Nephron progenitor cell (in vitro differentiated cells): ENCODE results near the gene CEACAM1.

Experiments
- DNase-seq: peaks from one replicate; pipeline ENCODE4 v3.0.0; 2021
- H3K27ac Mint-ChIP-seq: 2 replicates; pipeline ENCODE4 v1.8.0; 2021; ENCODE audit warnings: mild to moderate bottlenecking, moderate library complexity, mixed read lengths
- H3K27me3 Mint-ChIP-seq: 2 replicates; pipeline ENCODE4 v1.8.0; 2021; ENCODE audit warnings: mild to moderate bottlenecking, low read depth, mixed read lengths; ENCODE audit not compliant: poor library complexity
- H3K36me3 Mint-ChIP-seq: 2 replicates; pipeline ENCODE4 v1.8.0; 2021; ENCODE audit warnings: low read depth, mixed read lengths
- H3K4me1 Mint-ChIP-seq: 2 replicates; pipeline ENCODE4 v1.8.0; 2021; ENCODE audit warnings: mixed read lengths
- H3K4me3 Mint-ChIP-seq: 2 replicates; pipeline ENCODE4 v1.8.0; 2021; ENCODE audit warnings: mild to moderate bottlenecking, moderate library complexity, mixed read lengths
- H3K9me3 Mint-ChIP-seq: 2 replicates; pipeline ENCODE4 v1.8.0; 2021; ENCODE audit warnings: mild to moderate bottlenecking, moderate library complexity, mixed read lengths
- CTCF ChIP-seq: fragments of 200-600 bp; sonication (generic); IDR thresholded peaks from 2 replicates; pipeline ENCODE4 v1.5.0; 2021; ENCODE audit warnings: antibody characterized with exemption

Gene CEACAM1

GRCh38 chr19:42568006-42568405 lies 39.7 kb upstream of the CEACAM1 start:
- no peak for TF ChIP-seq CTCF
- no peak for DNase-seq
- no peaks in the 10 kb centered on the region for H3K36me3 Mint-ChIP-seq
- H3K4me1 Mint-ChIP-seq, result no peaks in the 10 kb centered on the region
- H3K9me3 Mint-ChIP-seq, result no peaks in the 10 kb centered on the region
- H3K4me3 Mint-ChIP-seq, result no peak overlapping the region
- H3K27me3 Mint-ChIP-seq, result peaks cover 43% of the 10 kb centered on the region
- H3K27ac Mint-ChIP-seq, result no peak overlapping the region

- DNase-seq, result no peak
- Mint-ChIP-seq H3K9me3 (no peaks in the 10 kb centered on the region), H3K27ac (no peak overlapping the region), H3K36me3 (no peaks in the 10 kb centered on the region), H3K4me1 (no peaks in the 10 kb centered on the region), H3K27me3 (peaks cover 38% of the 10 kb centered on the region), H3K4me3 (no peak overlapping the region)
- TF ChIP-seq CTCF, result no peak
These were observed 39.3 kb upstream of the CEACAM1 start for GRCh38 chr19:42567567-42567966.

- Mint-ChIP-seq H3K36me3 (no peaks in the 10 kb centered on the region), H3K4me1 (no peaks in the 10 kb centered on the region), H3K9me3 (no peaks in the 10 kb centered on the region), H3K27ac (no peak overlapping the region), H3K4me3 (no peak overlapping the region), H3K27me3 (peaks cover 43% of the 10 kb centered on the region)
- peak; percentile 64 for TF ChIP-seq CTCF
- DNase-seq, result peak; percentile 42
These were observed 35.3 kb upstream of the CEACAM1 start for GRCh38 chr19:42563352-42564210.

GRCh38 chr19:42561512-42561911 lies 33.2 kb upstream of the CEACAM1 start:
- H3K4me1 Mint-ChIP-seq, result peaks cover 10% of the 10 kb centered on the region
- DNase-seq, result no peak
- peaks cover 28% of the 10 kb centered on the region for H3K27me3 Mint-ChIP-seq
- peaks cover 5% of the 10 kb centered on the region for H3K36me3 Mint-ChIP-seq
- no peak for TF ChIP-seq CTCF
- H3K9me3 Mint-ChIP-seq, result peaks cover 10% of the 10 kb centered on the region
- no peak overlapping the region for H3K27ac Mint-ChIP-seq
- H3K4me3 Mint-ChIP-seq, result no peak overlapping the region

GRCh38 chr19:42560731-42561130 lies 32.5 kb upstream of the CEACAM1 start:
- no peak for DNase-seq
- Mint-ChIP-seq H3K4me3 (no peak overlapping the region), H3K4me1 (peaks cover 17% of the 10 kb centered on the region), H3K27ac (no peak overlapping the region), H3K9me3 (peaks cover 10% of the 10 kb centered on the region), H3K36me3 (peaks cover 5% of the 10 kb centered on the region), H3K27me3 (peaks cover 23% of the 10 kb centered on the region)
- no peak for TF ChIP-seq CTCF
